Dedifferentiated amniotic fluid mesenchymal stem cell (primary cell): ENCODE data around the gene SLC12A6.
"Not testable (repeated sequence)": the region's sequence is repeated elsewhere in the genome, so short reads cannot be mapped to it uniquely, and the experiment has no call there.

Source experiments
- DNase-seq: peaks from one replicate; pipeline ENCODE4 v3.0.0-alpha.2; 2016; ENCODE audit errors: extremely low spot score

The SLC12A6 gene

DNA sequence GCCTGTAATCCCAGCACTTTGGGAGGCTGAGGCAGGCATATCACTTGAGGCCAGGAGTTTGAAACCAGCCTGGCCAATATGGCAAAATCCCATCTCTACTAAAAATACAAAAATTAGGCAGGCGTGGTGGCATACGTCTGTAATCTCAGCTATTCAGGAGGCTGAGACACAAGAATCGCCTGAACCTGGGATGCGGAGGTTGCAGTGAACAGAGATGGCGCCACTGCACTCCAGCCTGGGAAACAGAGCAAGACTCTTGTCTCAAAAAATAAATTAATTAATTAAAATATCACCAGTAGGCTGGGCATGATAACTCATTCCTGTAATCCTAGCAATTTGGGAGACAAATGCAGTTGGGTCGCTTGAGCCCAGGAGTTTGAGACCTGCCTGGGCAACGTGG, 144.3 kb downstream of the SLC12A6 start:
- not testable (repeated sequence) for DNase-seq

DNA sequence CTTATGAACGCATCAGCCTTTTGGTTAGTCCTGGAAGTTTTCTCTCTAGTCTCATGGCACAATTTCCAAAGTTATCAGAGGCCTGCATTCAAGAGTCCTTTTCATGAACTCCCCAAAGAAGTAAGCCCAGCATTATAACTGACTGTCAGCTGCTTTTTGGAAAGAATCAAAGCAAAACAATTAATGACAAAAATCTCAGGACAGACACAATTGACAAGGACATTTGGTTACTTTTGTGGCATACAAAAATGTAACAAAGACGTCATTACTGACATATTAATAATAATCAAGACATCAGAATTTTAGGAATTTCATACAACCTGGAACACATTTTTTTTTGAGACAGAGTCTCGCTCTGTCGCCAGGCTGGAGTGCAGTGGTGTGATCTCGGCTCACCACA, 148.9 kb downstream of the SLC12A6 start:
- no peak for DNase-seq

DNA sequence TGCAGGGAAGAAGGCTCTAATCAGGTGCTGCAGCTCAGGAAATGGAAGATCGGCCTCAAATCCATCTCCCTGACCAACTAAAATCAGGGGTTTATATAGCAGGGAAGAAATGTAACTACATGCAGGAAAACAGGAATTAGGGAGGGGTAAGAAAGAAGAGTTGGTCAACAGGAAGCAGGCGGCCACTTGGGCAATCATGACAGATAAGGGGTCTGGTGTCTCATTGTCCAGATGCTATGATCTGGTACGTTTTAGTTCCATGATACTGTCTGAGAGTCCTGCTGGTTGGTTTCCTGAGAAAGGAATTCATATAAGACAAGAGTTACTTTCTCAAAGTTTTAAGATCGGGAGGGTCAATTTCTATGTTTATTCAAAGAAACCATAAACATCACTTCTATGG, 151.9 kb downstream of the SLC12A6 start:
- no peak for DNase-seq

DNA sequence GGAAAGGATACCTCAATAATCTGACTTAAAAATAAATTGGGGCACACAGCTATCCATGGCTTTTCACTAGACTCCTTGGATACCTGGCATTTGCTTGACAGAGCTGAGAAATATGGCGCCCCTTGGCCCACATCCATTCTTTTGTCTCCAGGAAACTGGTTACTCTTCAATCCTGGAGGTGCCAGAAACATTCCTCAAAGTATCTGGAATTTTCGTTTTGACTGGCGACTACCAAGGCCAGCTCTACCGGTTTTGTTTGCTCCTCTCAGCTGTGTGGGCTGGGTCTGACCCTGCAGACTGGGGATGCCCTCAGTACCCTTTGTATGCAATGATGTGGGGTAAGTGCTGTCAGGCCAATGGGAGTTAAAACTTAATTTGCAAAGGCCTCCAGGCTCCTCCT, 154.6 kb downstream of the SLC12A6 start:
- DNase-seq, result no peak
